Smooth muscle cell (in vitro differentiated cells): ENCODE results near the gene ME3. TPM values are rescaled to one million over a fixed set of nuclear protein-coding genes. Genes with fewer than 3 reads are reported as not detected.
A peak's percentile ranks its signal among the peaks of the same experiment; 100 is the strongest.
"Not testable (repeated sequence)": the region's sequence is repeated elsewhere in the genome, so short reads cannot be mapped to it uniquely, and the experiment has no call there.

Experiments
- DNase-seq: peaks from one replicate; lab custom pipeline; 2025; ENCODE audit not compliant: unreplicated experiment; lab: John Stamatoyannopoulos, UW
- H2AFZ ChIP-seq: fragments of 200-600 bp; sonication (generic); 2 replicates; pipeline ENCODE4 v1.6.0; 2016; ENCODE audit warnings: antibody characterized with exemption, low read depth, mild to moderate bottlenecking
- H3F3A ChIP-seq: fragments of 200-600 bp; sonication (generic); 2 replicates; pipeline ENCODE4 v1.6.0; 2017; ENCODE audit warnings: antibody characterized with exemption, low read depth
- H3K27ac ChIP-seq: fragments of 200-600 bp; sonication (generic); 2 replicates; pipeline ENCODE4 v1.5.1; 2016; ENCODE audit warnings: low read depth, mild to moderate bottlenecking
- H3K27me3 ChIP-seq: fragments of 200-600 bp; sonication (generic); 2 replicates; pipeline ENCODE4 v1.6.1; 2016; ENCODE audit warnings: low read depth, mild to moderate bottlenecking
- H3K36me3 ChIP-seq: fragments of 200-600 bp; sonication (generic); 2 replicates; pipeline ENCODE4 v1.5.1; 2016; ENCODE audit warnings: low read depth
- H3K4me1 ChIP-seq: fragments of 200-600 bp; sonication (generic); 2 replicates; pipeline ENCODE4 v1.5.1; 2016; ENCODE audit warnings: low read depth
- H3K4me2 ChIP-seq: fragments of 200-600 bp; sonication (generic); 2 replicates; pipeline ENCODE4 v1.6.0; 2016; ENCODE audit warnings: mild to moderate bottlenecking
- H3K4me3 ChIP-seq: fragments of 200-600 bp; sonication (generic); 2 replicates; pipeline ENCODE4 v1.5.1; 2016; ENCODE audit warnings: mild to moderate bottlenecking
- H3K79me2 ChIP-seq: fragments of 200-600 bp; sonication (generic); 2 replicates; pipeline ENCODE4 v1.6.0; 2016; ENCODE audit warnings: low read depth, mild to moderate bottlenecking
- H3K9ac ChIP-seq: fragments of 200-600 bp; sonication (generic); 2 replicates; pipeline ENCODE4 v1.6.0; 2016; ENCODE audit warnings: low read depth
- H3K9me3 ChIP-seq: fragments of 200-600 bp; sonication (generic); replicated peaks from 2 replicates; pipeline ENCODE4 v1.5.1; 2016; ENCODE audit warnings: low read depth
- H4K20me1 ChIP-seq: fragments of 200-600 bp; sonication (generic); 2 replicates; pipeline ENCODE4 v1.6.0; 2016; ENCODE audit warnings: low read depth
- CTCF ChIP-seq: fragments of 200-600 bp; sonication (generic); IDR thresholded peaks from 2 replicates; pipeline ENCODE4 v1.5.1; 2017; ENCODE audit warnings: borderline replicate concordance, mild to moderate bottlenecking, antibody characterized with exemption; ENCODE audit not compliant: insufficient read depth, poor library complexity, severe bottlenecking
- WGBS: methylation state at CpG from one replicate; pipeline ENCODE4 v1.1.7; 2016; ENCODE audit warnings: low lambda C conversion rate; 5-methylcytosine and 5-hydroxymethylcytosine counted together
- polyA plus RNA-seq: library from polyadenylated mRNA; unstranded; fragments of >200 nt; fragmentation: Nextera tagmentation; extraction: Ambion mirVana; gene quantifications from 2 replicates; pipeline ENCODE4 v1.2.1, GENCODE V29; 2016
- total RNA-seq: library from RNA; depleted of rRNA; stranded (reverse); fragments of >200 nt; gene quantifications from 2 replicates; pipeline ENCODE4 v1.2.3, GENCODE V29; 2014

Gene ME3
- total and polyA plus RNA-seq, 2 experiments from 2014 or later: 4.2 to 8.4 TPM

GRCh38 chr11:86435711-86436110 is 236.7 kb downstream of the ME3 start:
- Histone ChIP-seq H4K20me1 (no peaks in the 10 kb centered on the region), H3F3A (peaks cover 6% of the 10 kb centered on the region), H3K4me3 (no peak overlapping the region), H3K9me3 (no peaks in the 10 kb centered on the region), H3K4me1 (no peaks in the 10 kb centered on the region), H3K27ac (no peak overlapping the region), H3K4me2 (no peak overlapping the region), H3K9ac (no peak overlapping the region), H3K27me3 (no peaks in the 10 kb centered on the region), H2AFZ (no peak overlapping the region), H3K79me2 (no peaks in the 10 kb centered on the region), H3K36me3 (no peaks in the 10 kb centered on the region)
- DNase-seq: no peak
- WGBS: 96% methylated on average over 2 of the region's 2 CpGs
- TF ChIP-seq CTCF: no peak

- H3K4me3 ChIP-seq, H3K79me2 ChIP-seq, DNase-seq, H3K4me1 ChIP-seq, H3F3A ChIP-seq, H3K9me3 ChIP-seq, H3K4me2 ChIP-seq, H3K27ac ChIP-seq, H2AFZ ChIP-seq, H3K27me3 ChIP-seq, H3K9ac ChIP-seq, H3K36me3 ChIP-seq, H4K20me1 ChIP-seq: not testable (repeated sequence)
- 97% methylated on average over 36 of the region's 38 CpGs for WGBS
These were observed 238.9 kb downstream of the ME3 start for GRCh38 chr11:86433361-86434095.

GRCh38 chr11:86431258-86431657 is 241.2 kb downstream of the ME3 start:
- H3K4me2 ChIP-seq: no peak overlapping the region
- H3F3A ChIP-seq: no peaks in the 10 kb centered on the region
- H3K27me3 ChIP-seq: no peaks in the 10 kb centered on the region
- TF ChIP-seq CTCF: no peak
- DNase-seq: no peak
- H2AFZ ChIP-seq: no peak overlapping the region
- no peaks in the 10 kb centered on the region for H3K36me3 ChIP-seq
- no peak overlapping the region for H3K4me3 ChIP-seq
- no peak overlapping the region for H3K9ac ChIP-seq
- 98% methylated on average over 36 of the region's 37 CpGs for WGBS
- no peaks in the 10 kb centered on the region for H3K79me2 ChIP-seq
- H4K20me1 ChIP-seq: no peaks in the 10 kb centered on the region
- H3K27ac ChIP-seq: no peak overlapping the region
- H3K9me3 ChIP-seq: no peaks in the 10 kb centered on the region
- H3K4me1 ChIP-seq: no peaks in the 10 kb centered on the region

- no peak overlapping the region for H3K4me3 ChIP-seq
- no peaks in the 10 kb centered on the region for H3K36me3 ChIP-seq
- H3K27me3 ChIP-seq: no peaks in the 10 kb centered on the region
- H4K20me1 ChIP-seq: no peaks in the 10 kb centered on the region
- no peaks in the 10 kb centered on the region for H3K79me2 ChIP-seq
- DNase-seq: no peak
- H2AFZ ChIP-seq: no peak overlapping the region
- H3K4me2 ChIP-seq: no peak overlapping the region
- H3F3A ChIP-seq: no peaks in the 10 kb centered on the region
- no peak overlapping the region for H3K9ac ChIP-seq
- TF ChIP-seq CTCF: no peak
- no peaks in the 10 kb centered on the region for H3K9me3 ChIP-seq
- no peak overlapping the region for H3K27ac ChIP-seq
- H3K4me1 ChIP-seq: no peaks in the 10 kb centered on the region
These were observed 245.0 kb downstream of the ME3 start for GRCh38 chr11:86427441-86427840.

GRCh38 chr11:86423488-86423887 is 248.9 kb downstream of the ME3 start:
- DNase-seq, H3K79me2 ChIP-seq, H3K4me3 ChIP-seq, H2AFZ ChIP-seq, H3K27ac ChIP-seq, H3F3A ChIP-seq, H3K36me3 ChIP-seq, H3K9ac ChIP-seq, H3K4me1 ChIP-seq, H3K9me3 ChIP-seq, H4K20me1 ChIP-seq, H3K27me3 ChIP-seq: not testable (repeated sequence)
- 11% methylated on average over 4 of the region's 4 CpGs for WGBS
- H3K4me2 ChIP-seq: peak overlapping the region; percentile 38
